ENCODE data around the gene FOXK1.
"Not testable (repeated sequence)": the region's sequence is repeated elsewhere in the genome, so short reads cannot be mapped to it uniquely, and the experiment has no call there.

Gene FOXK1

GRCh38 chr7:4663239-4664018, 18.7 kb upstream of the FOXK1 start:
- no peak overlapping the region for H3K4me3 ChIP-seq (ENCODE audit: low read depth, low read length)
- no peak for DNase-seq (ENCODE audit: low read depth)

GRCh38 chr7:4665661-4666060, 16.4 kb upstream of the FOXK1 start:
- peak; percentile 90 for DNase-seq (ENCODE audit: low read depth)
- no peak overlapping the region for H3K4me3 ChIP-seq (ENCODE audit: low read depth, low read length)

GRCh38 chr7:4667776-4668509, 14.2 kb upstream of the FOXK1 start:
- H3K4me3 ChIP-seq (ENCODE audit: low read depth, low read length): no peak overlapping the region
- DNase-seq (ENCODE audit: low read depth): peak; percentile 94

DNA sequence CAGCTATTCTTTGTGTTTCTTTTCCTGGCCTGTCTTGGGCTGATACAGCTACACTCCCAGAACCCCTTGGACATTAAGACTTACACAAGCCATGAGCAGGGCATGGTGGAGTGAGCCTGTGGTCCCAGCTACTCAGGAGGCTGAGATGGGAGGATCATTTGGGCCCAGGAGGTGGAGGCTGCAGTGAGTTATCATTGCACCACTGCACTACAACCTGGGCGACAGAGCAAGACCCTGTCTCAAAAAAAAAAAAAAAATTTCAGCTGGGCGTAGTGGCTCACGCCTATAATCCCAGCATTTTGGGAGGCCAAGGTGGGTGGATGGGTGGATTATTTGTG, 13.6 kb upstream of the FOXK1 start:
- no peak overlapping the region for H3K4me3 ChIP-seq (ENCODE audit: low read depth, low read length)
- DNase-seq (ENCODE audit: low read depth): no peak

DNA sequence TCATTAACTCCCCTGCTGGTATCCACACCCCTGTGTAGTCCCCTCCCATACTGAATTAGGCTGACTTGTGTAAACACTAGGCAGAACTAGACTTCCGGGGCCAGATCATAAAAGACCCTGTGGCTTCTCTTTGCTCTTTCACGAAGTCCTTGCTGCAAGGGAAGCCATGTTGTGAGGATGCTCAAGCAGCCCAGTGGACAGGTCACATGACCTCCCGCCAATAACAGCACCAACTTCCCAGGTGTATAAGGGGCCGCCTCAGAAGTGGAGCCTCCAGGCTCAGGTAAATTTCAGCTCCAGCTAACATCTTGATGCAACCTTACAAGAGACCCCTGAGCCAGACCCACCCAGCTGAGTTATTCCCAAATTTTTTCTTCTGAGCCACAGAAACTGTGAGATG, 11.3 kb upstream of the FOXK1 start:
- no peak overlapping the region for H3K4me3 ChIP-seq (ENCODE audit: low read depth, low read length)

DNA sequence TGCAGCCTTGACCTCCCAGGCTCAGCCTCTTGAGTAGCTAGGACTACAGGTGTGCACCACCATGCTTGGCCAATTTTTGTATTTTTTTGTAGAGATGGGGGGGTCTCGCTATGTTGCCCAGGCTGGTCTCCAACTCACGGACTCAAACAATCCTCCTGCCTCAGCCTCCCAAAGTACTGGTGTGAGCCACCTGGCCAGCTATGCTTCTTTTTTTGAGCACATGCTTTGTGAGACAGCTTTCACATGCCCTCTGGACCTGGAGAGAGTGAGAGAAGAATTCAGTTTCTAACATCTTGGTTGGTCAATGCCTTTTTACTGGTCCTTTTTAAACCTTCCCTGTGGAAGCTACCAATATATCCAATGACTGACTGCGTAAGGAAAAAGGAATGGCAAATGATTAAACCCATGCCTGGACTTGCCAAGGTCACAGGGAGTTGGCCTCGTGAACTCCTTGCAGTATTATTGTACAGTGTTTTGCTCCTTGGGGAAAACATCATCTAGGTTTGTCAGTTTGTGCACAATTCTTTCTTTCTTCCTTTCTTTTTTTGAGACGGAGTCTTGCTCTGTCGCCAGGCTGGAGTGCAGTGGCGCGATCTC, 6.2 kb upstream of the FOXK1 start:
- DNase-seq (ENCODE audit: low read depth): no peak

More for the DNA sequence above, 11.3 kb upstream of the FOXK1 start:
- DNase-seq (ENCODE audit: low read depth): no peak

GRCh38 chr7:4677518-4677917, 4.6 kb upstream of the FOXK1 start:
- not testable (repeated sequence) for DNase-seq (ENCODE audit: low read depth)

More for the DNA sequence above, 6.2 kb upstream of the FOXK1 start:
- no peak overlapping the region for H3K4me3 ChIP-seq (ENCODE audit: low read depth, low read length)

DNA sequence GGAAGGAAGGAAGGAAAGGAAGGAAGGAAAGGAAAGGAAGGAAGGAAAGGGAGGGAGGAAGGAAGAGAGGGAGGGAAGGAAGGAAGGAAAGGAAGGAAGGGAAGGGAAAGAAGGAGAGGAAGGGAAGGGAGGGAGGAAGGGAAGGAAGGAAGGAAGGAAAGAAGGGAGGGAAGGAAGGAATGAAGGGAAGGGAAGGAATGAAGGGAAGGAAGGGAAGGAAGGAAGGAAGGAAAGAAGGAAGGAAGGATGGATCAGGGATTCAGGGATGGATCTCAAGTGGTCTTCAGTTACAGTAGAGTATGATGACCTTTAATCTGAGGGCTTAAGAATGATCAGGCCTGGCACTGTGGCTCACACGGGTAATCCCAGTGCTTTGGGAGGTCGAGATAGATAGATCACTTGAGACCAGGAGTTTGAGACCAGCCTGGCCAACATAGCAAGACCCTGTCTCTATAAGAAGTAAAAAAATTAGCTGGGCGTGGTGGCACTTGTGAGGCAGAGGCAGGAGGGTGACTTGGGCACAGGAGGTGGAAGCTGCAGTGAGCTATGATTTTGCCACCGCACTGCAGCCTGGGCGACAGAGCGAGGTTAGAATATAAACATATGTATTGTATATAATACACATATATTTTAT, 760 bp upstream of the FOXK1 start:
- peak overlapping the region; percentile 47 for H3K4me3 ChIP-seq (ENCODE audit: low read depth, low read length)
- no peak for DNase-seq (ENCODE audit: low read depth)

More at GRCh38 chr7:4677518-4677917, 4.6 kb upstream of the FOXK1 start:
- not testable (repeated sequence) for H3K4me3 ChIP-seq (ENCODE audit: low read depth, low read length)

- peak overlapping the region; percentile 83 for H3K4me3 ChIP-seq (ENCODE audit: low read depth, low read length)
- DNase-seq (ENCODE audit: low read depth): no peak
Observed at GRCh38 chr7:4682621-4683042, 537 bp downstream of the FOXK1 start.

- H3K4me3 ChIP-seq (ENCODE audit: low read depth, low read length): peak overlapping the region; percentile 83
- DNase-seq (ENCODE audit: low read depth): no peak
Observed at GRCh38 chr7:4683043-4683883, 1.2 kb downstream of the FOXK1 start.

DNA sequence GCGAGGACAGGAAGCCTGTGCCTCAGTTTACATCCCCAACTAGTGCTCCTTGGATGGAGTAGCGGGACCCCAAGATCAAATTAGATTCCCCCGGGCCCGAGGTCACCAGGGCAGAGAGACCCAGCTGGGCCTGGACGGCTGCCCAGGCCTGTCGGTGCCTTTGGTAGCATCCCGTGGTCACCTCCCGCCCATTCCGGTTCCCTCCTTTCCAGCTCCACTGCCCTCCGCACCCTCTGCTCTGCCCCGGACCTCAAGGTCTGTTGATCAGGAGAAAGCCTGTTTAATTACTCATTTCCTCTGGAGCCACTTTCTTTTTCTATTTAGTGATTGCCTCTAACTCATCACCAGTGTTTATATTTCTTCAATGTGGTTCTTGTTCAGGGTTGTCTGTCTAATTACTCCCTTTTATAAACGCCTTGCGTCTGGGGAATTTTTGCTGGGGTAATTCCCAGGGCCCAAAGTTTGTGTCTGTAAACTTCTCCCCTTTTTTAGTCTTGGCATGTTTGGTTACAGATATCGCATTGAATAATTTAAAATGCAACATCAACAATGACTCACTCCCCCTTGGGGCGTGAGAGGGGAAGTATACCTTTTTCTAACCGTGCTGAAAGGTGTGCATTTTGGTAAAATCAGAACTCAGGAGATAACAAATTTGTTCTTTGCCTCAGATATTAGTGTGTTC, 1.9 kb downstream of the FOXK1 start:
- peak overlapping the region; percentile 83 for H3K4me3 ChIP-seq (ENCODE audit: low read depth, low read length)
- no peak for DNase-seq (ENCODE audit: low read depth)

DNA sequence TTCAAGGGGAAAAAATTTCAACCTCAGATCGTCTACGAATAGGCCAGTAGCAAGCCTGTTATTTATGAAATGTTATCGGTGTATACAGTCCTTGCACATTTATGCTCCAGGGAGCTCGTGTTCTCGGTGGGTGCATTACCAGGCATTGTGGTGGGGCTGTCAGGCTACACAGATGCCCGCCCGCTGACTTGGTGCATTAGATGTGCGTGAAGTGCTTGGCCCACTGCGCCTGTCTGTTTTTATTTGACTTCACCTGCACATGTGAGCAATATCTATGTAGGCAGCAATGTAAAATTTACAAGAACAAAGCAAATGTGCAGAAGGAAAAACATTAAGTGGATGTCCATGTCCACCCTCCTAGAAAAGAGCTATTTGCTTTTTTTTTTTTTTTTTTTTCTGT, 2.8 kb downstream of the FOXK1 start:
- no peak for DNase-seq (ENCODE audit: low read depth)
- H3K4me3 ChIP-seq (ENCODE audit: low read depth, low read length): peak overlapping the region; percentile 83

DNA sequence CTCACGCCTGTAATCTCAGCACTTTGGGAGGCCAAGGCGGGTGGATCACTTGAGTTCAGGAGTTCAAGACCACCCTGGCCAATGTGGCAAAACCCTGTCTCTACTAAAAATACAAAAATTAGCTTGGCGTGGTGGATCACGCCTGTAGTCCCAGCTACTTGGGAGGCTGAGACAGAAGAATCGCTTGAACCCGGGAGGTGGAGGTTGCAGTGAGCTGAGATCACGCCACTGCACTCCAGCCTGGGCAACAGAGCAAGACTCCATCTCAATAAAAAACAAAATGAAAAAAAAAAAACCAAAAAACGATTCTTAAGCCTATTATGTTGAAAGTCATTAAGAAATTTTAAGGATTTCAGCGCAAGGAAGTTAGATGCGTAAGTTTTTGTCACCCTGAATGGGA, 3.6 kb downstream of the FOXK1 start:
- not testable (repeated sequence) for DNase-seq (ENCODE audit: low read depth); H3K4me3 ChIP-seq (ENCODE audit: low read depth, low read length)

- no peak for DNase-seq (ENCODE audit: low read depth)
- H3K4me3 ChIP-seq (ENCODE audit: low read depth, low read length): no peak overlapping the region
Observed at GRCh38 chr7:4687956-4688355, 5.9 kb downstream of the FOXK1 start.

DNA sequence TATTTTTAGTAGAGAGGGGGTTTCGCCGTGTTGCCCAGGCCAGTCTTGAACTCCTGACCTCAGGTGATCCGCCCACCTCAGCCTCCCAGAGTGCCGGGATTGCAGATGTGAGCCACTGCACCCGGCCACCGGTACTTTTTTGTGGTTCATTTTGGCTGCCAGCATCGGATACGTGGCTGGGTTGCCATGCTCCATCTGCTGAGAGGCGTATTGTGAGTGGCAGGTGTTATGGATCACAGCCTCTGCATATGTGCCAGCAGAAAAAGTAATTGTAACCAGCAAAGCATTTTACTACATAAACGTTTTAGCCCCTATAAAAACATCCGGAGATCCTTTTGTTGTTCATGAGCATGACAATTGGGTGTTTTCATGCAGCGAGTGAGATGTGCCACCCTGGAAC, 7.1 kb downstream of the FOXK1 start:
- H3K4me3 ChIP-seq (ENCODE audit: low read depth, low read length): no peak overlapping the region
- DNase-seq (ENCODE audit: low read depth): no peak

DNA sequence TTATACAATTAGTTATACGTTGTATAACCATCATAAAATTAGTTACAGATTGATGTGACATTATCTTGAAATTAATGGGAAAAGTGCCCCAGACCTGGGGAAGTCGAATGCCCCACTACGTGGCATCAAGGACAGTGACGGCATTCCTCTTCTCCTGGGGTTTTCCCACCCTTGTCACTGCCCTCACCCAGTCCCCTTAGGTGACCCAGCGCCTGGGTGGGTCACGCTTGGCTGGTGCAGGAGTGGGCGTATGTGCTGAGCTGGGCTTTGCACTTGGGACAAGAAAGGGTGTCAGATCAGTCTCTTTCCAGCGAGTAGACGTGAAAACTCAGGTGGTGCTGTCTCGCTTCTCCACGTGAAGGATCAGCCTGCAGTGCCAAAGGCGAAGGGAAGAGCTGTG, 7.6 kb downstream of the FOXK1 start:
- H3K4me3 ChIP-seq (ENCODE audit: low read depth, low read length): no peak overlapping the region

DNA sequence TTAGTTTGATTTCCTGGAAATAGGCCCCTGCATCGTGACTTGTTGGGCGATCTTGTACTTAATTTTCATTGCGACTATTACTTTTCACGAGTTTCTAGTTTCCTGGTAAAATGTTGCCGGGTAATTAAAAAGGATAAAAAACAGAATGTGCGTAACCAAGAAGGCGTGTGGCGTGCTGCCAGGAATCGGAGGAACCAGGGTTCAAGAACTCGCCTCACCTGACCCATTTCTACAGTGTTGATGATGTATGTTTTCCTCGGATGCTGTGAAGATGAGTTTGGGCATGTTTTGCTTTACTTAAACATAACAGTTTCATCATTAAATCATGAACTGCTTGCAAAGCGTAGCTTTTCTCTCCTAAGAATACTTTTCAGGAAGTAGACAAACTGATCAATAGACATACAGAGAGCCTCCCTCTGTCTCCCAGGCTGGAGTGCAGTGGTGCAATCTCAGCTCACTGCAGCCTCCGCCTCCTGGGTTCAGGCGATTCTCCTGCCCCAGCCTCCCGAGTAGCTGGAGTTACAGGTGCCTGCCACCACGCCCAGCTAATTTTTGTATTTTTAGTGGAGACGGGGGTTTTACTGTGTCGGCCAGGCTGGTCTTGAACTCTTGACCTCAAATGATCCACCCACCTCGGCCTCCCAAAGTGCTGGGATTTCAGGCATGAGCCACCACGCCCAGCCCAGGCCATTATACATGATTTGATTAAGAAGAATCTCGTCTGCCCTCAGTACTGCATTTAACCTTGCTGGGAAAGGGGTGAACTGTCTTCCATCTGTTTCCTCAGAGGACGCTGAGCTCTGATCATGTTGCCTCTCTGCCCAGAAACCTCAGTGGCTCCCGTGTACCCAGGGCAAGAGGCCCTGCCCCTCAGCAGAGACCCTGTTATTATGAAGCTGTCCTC, 9.1 kb downstream of the FOXK1 start:
- no peak for DNase-seq (ENCODE audit: low read depth)
- H3K4me3 ChIP-seq (ENCODE audit: low read depth, low read length): no peak overlapping the region

More for the DNA sequence above, 7.6 kb downstream of the FOXK1 start:
- DNase-seq (ENCODE audit: low read depth): no peak

GRCh38 chr7:4692055-4692454, 10.0 kb downstream of the FOXK1 start:
- no peak for DNase-seq (ENCODE audit: low read depth)
- no peak overlapping the region for H3K4me3 ChIP-seq (ENCODE audit: low read depth, low read length)

Data from skeletal muscle cell (primary cell).